HuH-7 (cell line): ENCODE results near the gene WWOX.

Experiments used
- DNase-seq: peaks from one replicate; pipeline ENCODE4 v3.0.0; 2011; ENCODE audit warnings: low spot score

WWOX gene

GRCh38 chr16:78399384-78399783 is 299.9 kb downstream of the WWOX start:
- DNase-seq: no peak

- no peak for DNase-seq
These were observed 303.4 kb downstream of the WWOX start for GRCh38 chr16:78402833-78403232.

- DNase-seq: no peak
These were observed 305.6 kb downstream of the WWOX start for GRCh38 chr16:78405040-78405439.

GRCh38 chr16:78405833-78406232 is 306.4 kb downstream of the WWOX start:
- no peak for DNase-seq

GRCh38 chr16:78407191-78407590 is 307.7 kb downstream of the WWOX start:
- DNase-seq: no peak

GRCh38 chr16:78413651-78414050 is 314.2 kb downstream of the WWOX start:
- no peak for DNase-seq

- DNase-seq: no peak
These were observed 315.6 kb downstream of the WWOX start for GRCh38 chr16:78415013-78415412.

- no peak for DNase-seq
These were observed 316.2 kb downstream of the WWOX start for GRCh38 chr16:78415669-78416068.

GRCh38 chr16:78416400-78416799 is 316.9 kb downstream of the WWOX start:
- DNase-seq: no peak

GRCh38 chr16:78421181-78421708 is 321.8 kb downstream of the WWOX start:
- DNase-seq: no peak

- no peak for DNase-seq
These were observed 325.8 kb downstream of the WWOX start for GRCh38 chr16:78425281-78425680.

GRCh38 chr16:78425891-78426510 is 326.5 kb downstream of the WWOX start:
- no peak for DNase-seq

GRCh38 chr16:78428193-78428592 is 328.7 kb downstream of the WWOX start:
- DNase-seq: no peak

GRCh38 chr16:78430281-78430680 is 330.8 kb downstream of the WWOX start:
- no peak for DNase-seq

- DNase-seq: no peak
These were observed 331.7 kb downstream of the WWOX start for GRCh38 chr16:78431004-78431670.

GRCh38 chr16:78431701-78432100 is 332.2 kb downstream of the WWOX start:
- no peak for DNase-seq

GRCh38 chr16:78432451-78432850 is 333.0 kb downstream of the WWOX start:
- DNase-seq: no peak

GRCh38 chr16:78433116-78433515 is 333.7 kb downstream of the WWOX start:
- no peak for DNase-seq

- DNase-seq: no peak
These were observed 334.9 kb downstream of the WWOX start for GRCh38 chr16:78434401-78434800.

- DNase-seq: no peak
These were observed 335.8 kb downstream of the WWOX start for GRCh38 chr16:78435260-78435659.

GRCh38 chr16:78436023-78436422 is 336.6 kb downstream of the WWOX start:
- no peak for DNase-seq

- DNase-seq: no peak
These were observed 337.4 kb downstream of the WWOX start for GRCh38 chr16:78436846-78437245.

- peak; percentile 50 for DNase-seq
These were observed 338.0 kb downstream of the WWOX start for GRCh38 chr16:78437352-78437968.
